GM21528 (cell line): ENCODE results near the gene HTRA2.
A peak's percentile ranks its signal among the peaks of the same experiment; 100 is the strongest.

Experiments used
- ATAC-seq: cut with Tn5 transposase; IDR thresholded peaks from one replicate; pipeline ENCODE4 v1.9.1; 2021; ENCODE audit warnings: mild to moderate bottlenecking, moderate library complexity; ENCODE audit not compliant: unreplicated experiment, low FRiP score

Gene HTRA2

GRCh38 chr2:74499940-74500577 lies 29.7 kb upstream of the HTRA2 start:
- ATAC-seq = no peak

DNA sequence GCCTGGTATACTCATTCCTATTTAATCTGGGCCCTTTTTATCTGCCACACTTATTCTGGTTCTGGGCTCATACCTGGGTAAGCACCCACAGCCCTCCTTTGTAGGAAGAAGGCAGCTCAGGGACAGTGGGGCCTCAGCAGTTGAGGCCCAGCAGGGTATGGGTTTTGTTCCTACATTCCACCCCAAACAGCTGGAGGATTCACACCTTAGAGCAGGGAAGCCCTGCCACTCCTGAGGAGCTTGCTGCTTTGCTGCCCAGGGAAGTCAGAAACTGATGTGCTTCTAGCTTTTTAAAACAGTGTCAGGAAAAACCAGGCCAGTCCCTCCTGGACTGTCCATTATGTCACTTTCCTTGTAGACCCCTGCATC lies 29.2 kb upstream of the HTRA2 start:
- ATAC-seq = no peak

GRCh38 chr2:74501335-74502071 lies 28.2 kb upstream of the HTRA2 start:
- ATAC-seq = no peak

- no peak for ATAC-seq
These were observed 27.5 kb upstream of the HTRA2 start for GRCh38 chr2:74502147-74502719.

DNA sequence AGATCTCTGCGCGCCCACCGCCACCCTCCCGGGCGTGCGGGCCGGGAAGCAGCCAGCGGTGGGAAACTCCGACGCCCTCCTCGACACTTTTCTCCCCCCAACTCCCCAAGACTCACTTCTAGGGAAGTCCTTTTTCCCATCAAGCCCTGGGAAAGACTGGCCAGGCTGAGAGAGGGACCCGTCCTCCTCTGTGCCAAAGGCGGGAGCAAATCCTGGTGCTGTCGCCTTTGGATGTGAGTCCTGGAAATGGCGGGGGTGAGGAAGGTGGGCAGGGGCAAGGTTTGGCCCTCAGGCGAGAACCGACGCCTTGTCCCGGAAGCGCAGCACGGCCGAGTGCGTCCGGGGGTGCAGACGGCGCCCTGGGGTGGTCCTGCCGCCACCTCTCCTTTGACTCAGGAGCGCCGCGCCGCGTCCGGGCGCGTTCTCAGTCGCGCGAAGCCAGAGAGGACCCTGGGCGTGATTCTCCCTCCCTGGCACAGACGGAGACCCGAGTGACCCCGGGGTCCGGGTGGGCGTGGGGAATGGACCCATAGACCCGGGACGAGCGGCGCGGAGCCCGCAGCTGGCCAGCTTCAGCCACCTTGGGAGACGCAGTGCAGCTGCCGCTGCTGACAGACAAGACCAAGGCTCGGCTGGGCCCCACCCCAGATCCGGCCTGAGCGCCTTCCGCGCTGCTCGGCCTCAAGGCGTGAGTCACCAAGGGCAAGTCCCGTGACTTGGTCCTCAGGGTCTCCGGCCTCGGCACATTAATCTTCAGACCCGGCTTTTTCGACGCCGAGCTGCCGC lies 26.8 kb upstream of the HTRA2 start:
- peak; percentile 24 for ATAC-seq

DNA sequence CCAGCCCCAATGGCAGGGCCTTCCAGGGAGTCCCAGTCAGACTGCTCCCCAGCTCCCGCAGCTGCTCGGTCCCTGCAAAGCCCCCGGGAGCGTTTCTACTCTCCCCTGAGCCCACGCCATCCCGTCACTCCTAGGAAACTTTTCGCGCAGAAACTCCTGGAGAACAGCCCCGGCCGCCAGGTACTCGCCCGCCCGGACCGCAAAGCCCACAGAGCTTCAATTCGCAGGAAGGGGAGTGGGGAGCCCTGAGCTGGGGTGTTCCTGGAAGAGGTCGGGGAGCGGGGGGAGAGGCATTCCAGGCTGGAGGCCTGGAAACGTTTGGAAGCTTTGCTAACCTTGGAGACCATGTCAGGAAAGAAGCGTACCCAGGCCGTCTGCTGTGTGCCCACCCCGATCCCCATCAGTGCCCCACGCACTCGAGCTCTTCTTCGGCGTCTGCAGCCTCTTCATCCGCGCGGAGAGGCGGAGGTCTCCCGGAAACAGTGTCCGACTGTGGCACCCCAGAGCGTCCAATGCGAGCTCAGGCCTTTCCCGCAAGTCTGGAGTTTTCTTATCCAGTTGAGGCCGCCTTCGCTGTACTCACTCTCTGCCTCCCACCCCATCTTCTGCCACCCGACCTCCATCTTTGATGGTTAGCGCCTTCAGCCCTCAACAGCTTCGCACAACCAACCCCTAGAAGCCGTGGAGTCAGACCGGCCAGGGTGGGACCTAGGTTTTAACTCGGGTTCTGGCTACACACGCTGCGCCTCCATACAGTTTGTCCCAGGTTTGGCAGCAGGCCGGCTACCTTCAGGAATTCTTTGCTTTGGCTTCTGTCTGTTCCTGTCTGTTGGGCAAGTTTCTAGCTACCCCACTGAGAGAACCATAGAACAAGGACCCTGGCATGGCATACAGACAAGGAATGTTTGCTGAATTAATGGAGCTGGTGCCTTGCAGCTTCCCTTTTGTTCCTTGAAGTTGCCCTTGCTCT lies 25.9 kb upstream of the HTRA2 start:
- no peak for ATAC-seq

- no peak for ATAC-seq
These were observed 25.1 kb upstream of the HTRA2 start for GRCh38 chr2:74504591-74504990.

GRCh38 chr2:74505448-74506246 lies 24.1 kb upstream of the HTRA2 start:
- ATAC-seq = no peak

- peak; percentile 90 for ATAC-seq
These were observed 22.4 kb upstream of the HTRA2 start, which contains the start of gene PCGF1 for GRCh38 chr2:74507145-74507925. PCGF1 (minus strand) TSS chr2:74507695; CDS start chr2:74507668, 27 bp downstream.

GRCh38 chr2:74507926-74508520 lies 21.7 kb upstream of the HTRA2 start:
- peak; percentile 18 for ATAC-seq

GRCh38 chr2:74510272-74510671 lies 19.5 kb upstream of the HTRA2 start:
- no peak for ATAC-seq

DNA sequence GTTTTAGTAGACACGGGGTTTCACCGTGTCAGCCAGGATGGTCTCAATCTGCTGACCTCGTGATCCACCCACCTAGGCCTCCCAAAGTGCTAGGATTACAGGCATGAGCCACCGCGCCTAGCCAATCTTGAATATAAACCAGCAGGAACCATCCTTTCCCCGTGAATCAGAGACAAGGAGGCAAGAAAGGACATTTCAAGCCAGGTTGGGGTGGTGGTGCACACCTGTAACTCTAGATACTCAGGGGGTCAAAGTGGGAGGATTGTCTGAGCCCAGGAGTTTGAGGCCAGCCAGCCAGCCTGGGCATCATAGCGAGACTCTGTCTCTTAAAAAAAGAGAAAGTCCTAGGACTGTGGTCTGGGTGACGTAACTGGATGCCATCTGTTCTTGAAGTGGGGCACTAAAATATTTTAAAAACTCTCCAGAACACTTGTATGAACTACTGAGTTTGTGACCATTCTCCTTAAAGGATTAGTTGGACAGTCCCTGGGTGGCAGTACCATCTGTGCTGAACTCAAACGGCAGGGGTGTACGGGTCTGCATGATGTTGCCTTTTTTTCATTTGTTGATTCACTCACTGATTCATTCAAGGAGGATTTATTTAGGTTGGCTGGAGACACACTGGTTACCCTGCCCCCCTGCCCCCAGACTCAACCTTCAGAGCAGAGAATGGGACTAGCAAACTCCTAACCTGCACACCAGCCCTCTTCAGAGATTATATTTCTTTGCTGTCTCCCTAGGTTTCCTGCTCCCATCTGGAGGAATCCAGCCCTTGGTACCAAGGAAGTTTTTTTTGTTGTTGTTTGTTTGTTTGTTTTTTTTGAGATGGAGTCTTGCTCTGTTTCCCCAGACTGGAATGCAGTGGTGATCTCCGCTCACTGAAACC lies 18.4 kb upstream of the HTRA2 start:
- no peak for ATAC-seq

GRCh38 chr2:74512744-74513604 lies 16.8 kb upstream of the HTRA2 start:
- no peak for ATAC-seq

GRCh38 chr2:74513605-74514367 lies 15.9 kb upstream of the HTRA2 start:
- no peak for ATAC-seq
